Brain pericyte (primary cell): ENCODE results near the gene PGM1.

ENCODE experiments used
- DNase-seq: peaks from one replicate; pipeline ENCODE4 v3.0.0-alpha.2; 2012; ENCODE audit warnings: low read depth, low spot score

The PGM1 gene

DNA sequence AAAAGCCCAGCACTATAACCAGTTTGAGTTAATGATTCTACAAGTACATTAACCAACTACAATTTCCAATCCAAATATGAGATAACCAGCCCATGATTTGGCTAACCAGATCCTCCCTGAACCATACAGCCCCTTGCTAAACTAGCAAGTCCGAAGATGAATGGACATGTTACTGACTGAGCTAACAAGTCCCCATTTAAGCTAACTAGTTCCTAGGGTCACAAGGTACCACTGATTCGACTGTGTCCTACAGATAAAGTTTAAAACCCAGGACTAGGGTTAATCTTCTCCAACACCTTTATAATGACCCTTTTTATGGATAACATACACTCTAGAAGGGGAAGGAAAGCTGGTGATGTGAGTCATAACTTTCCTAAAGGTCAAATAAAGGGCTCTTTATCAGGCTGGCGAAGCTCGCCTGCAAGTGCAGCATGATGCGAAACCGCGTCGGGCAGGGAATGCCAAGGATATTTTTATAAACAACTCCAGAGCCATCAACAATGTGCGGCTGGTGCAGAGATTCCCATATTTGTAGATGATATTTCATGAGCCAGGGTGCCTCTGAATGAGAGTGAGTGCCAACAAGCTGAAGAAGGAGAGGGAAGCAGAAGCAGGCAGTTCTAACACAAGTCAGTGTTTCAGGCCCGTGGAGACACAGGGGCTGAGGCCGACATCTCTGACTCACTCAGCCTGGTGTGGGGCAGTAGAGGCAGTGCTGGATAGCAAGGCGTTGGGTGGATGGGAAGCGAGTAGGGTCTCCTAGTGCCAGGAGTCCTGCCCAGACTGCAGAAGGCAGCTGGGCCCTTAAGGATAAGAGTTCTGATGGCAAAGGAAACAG is 105.0 kb downstream of the PGM1 start:
- no peak for DNase-seq

DNA sequence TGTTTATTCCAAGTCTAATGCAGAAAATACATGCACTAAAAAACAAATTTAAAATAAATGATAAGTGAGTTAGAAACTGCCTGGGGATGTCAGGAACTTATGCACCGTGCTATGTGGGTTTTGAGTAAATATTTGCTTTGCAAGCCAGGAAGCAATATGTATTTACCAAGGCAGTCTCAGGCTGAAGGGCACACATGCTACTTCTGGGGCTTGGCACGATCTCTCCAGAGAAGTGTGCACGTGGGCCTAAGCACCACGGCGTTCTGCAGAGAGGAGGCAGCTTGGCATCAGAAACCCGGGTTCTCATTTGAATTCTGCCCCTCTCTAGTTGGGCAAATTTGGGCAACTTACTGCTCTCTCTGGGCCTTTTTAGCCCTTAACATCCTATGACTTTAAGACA is 108.0 kb downstream of the PGM1 start:
- no peak for DNase-seq

DNA sequence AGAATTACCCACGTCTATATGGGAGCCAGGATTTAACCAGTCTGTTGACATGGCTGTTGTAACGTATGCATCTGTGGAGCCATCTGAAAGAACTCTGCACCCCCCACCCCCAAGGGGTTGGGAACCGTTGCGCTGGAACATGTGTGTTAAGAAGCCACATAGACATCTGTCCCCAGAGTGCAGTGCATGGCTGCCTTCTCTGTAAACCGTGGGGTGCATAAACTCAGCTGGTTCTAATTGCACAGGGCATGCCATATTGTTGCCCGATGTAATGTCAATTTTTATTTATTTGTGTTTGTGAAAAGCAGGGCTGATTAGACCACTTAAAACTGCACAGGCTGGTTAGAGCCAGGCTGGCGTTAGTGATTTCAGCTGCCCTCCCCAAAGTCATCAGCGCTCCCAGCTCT is 110.5 kb downstream of the PGM1 start:
- DNase-seq = peak; percentile 10

DNA sequence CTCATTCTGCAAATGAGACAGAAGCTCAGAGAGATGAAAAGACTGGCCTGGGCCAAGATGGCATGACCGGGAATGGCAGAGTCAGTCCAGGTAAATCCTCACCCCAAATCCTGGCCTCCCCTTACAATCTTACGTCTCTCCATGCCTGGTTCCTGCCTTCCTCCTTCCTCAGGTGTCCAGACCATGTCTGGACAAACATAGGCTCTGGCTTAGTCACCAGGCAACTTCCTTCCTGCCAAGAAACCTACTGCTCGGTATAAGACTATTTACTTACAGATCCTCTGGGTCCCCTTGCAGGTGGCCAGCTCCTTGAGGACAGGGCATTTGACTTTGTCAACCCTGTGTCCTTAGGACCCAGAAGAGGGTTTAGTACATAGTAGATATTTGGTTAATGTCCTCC is 111.2 kb downstream of the PGM1 start:
- DNase-seq = no peak

DNA sequence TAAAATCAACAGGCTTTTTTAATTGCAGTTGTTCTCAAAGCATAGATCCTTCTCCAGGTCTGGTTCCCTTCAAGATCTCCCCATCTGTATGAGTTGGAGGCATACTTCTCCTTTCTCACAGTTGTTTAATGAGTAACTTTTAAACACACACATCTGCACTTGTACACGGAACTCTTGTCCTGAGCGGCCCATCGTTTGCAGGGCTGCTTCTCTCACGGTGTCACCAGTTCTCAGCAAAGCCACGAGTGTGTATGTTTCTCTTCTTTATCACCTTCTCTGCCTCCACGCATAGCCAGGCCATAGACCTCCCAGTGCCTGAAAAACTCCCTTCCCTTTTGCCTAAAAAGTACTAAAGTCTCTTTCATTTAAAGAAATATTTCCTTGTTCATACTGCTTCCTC is 111.9 kb downstream of the PGM1 start:
- no peak for DNase-seq

DNA sequence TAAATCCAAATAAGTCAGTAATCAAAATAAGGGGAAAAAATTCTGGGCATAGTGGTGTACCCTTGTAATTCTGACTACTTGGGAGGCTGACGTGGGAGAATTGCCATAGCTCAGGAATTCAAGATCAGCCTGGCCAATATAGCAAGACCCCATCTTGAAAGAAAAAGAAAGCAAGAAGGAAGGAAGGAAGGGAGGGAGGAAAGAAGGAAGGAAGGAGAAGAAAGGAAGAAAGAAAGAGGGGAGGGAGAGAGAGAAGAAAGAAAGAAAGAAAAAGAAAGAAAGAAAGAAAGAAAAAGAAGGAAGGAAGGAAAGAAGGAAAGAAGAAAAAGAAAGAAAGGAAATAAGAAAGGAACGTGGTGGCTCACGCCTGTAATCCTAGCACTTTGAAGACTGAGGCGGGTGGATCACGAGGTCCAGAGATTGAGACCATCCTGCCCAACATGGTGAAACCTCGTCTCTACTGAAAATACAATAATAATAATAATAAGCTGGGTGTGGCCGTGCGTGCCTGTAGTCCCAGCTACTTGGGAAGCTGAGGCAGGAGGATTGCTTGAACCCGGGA is 116.1 kb downstream of the PGM1 start:
- no peak for DNase-seq
